Measurements from ENCODE around the gene NID1. TPM values are rescaled to one million over a fixed set of nuclear protein-coding genes. Genes with fewer than 3 reads are reported as not detected.

NID1 gene
- total RNA-seq, 1 experiment from 2014 or later = 48.5 TPM

- POLR2A ChIA-PET = no interaction called here
- intact Hi-C loops (cut with micrococcal nuclease; ENCODE audit: unreplicated experiment) = no loop called here
- H3K4me3 ChIP-seq (ENCODE audit: low read depth, low read length) = no peak overlapping the region
- no peak for DNase-seq
- CTCF ChIA-PET = no interaction called here
- Mint-ChIP-seq H3K4me3 (ENCODE audit: unreplicated experiment) (no peak overlapping the region), H3K4me1 (ENCODE audit: low read depth, unreplicated experiment) (no peaks in the 10 kb centered on the region), H3K36me3 (ENCODE audit: insufficient read depth, unreplicated experiment) (peaks cover 20% of the 10 kb centered on the region), H3K27ac (ENCODE audit: unreplicated experiment) (no peak overlapping the region), H3K9me3 (ENCODE audit: unreplicated experiment) (no peaks in the 10 kb centered on the region), H3K27me3 (ENCODE audit: insufficient read depth, unreplicated experiment) (no peaks in the 10 kb centered on the region)
- BruUV-seq (replicated peaks) = no TSS peak
- H3K36me3 ChIP-seq (ENCODE audit: control insufficient read depth, insufficient read depth, low read length) = no peaks in the 10 kb centered on the region
- no peak for TF ChIP-seq CTCF (IDR thresholded peaks at IDR 0.05; ENCODE audit: insufficient read depth in 1 of 2, low read depth in 1 of 2, low read length in 1 of 2, severe bottlenecking in 1 of 2, unreplicated experiment in 1 of 2)
- H3K27me3 ChIP-seq (replicated peaks; ENCODE audit: control insufficient read depth, insufficient read depth, low read length) = no peaks in the 10 kb centered on the region
- H3K9me3 ChIP-seq = peaks cover 4% of the 10 kb centered on the region; the same call in 1 of the 2 replicates
- peaks cover 6% of the 10 kb centered on the region; the same call in 1 of the 2 replicates for H3K4me1 ChIP-seq
Measured at GRCh38 chr1:236044341-236044740, 20.5 kb downstream of the NID1 start.

GRCh38 chr1:236041631-236042618 lies 23.0 kb downstream of the NID1 start:
- H3K36me3 Mint-ChIP-seq (ENCODE audit: insufficient read depth, unreplicated experiment) = peaks cover 20% of the 10 kb centered on the region
- H3K9me3 ChIP-seq = peaks cover 4% of the 10 kb centered on the region; the same call in 1 of the 2 replicates
- intact Hi-C loops (cut with micrococcal nuclease; ENCODE audit: unreplicated experiment) = no loop called here
- no peaks in the 10 kb centered on the region for H3K9me3 Mint-ChIP-seq (ENCODE audit: unreplicated experiment)
- no peak overlapping the region for H3K27ac Mint-ChIP-seq (ENCODE audit: unreplicated experiment)
- no peak overlapping the region for H3K4me3 Mint-ChIP-seq (ENCODE audit: unreplicated experiment)
- no peaks in the 10 kb centered on the region for H3K4me1 Mint-ChIP-seq (ENCODE audit: low read depth, unreplicated experiment)
- ChIA-PET POLR2A (no interaction called here), CTCF (no interaction called here)
- peaks cover 6% of the 10 kb centered on the region; the same call in 1 of the 2 replicates for H3K4me1 ChIP-seq
- BruUV-seq (replicated peaks) = no TSS peak
- H3K27me3 Mint-ChIP-seq (ENCODE audit: insufficient read depth, unreplicated experiment) = no peaks in the 10 kb centered on the region
- H3K4me3 ChIP-seq (ENCODE audit: low read depth, low read length) = no peak overlapping the region
- DNase-seq = no peak
- H3K27me3 ChIP-seq (replicated peaks; ENCODE audit: control insufficient read depth, insufficient read depth, low read length) = no peaks in the 10 kb centered on the region
- TF ChIP-seq CTCF (IDR thresholded peaks at IDR 0.05; ENCODE audit: insufficient read depth in 1 of 2, low read depth in 1 of 2, low read length in 1 of 2, severe bottlenecking in 1 of 2, unreplicated experiment in 1 of 2) = no peak
- no peaks in the 10 kb centered on the region for H3K36me3 ChIP-seq (ENCODE audit: control insufficient read depth, insufficient read depth, low read length)

GRCh38 chr1:236039740-236040685 lies 24.9 kb downstream of the NID1 start:
- BruUV-seq (replicated peaks) = no TSS peak
- TF ChIP-seq CTCF (IDR thresholded peaks at IDR 0.05; ENCODE audit: insufficient read depth in 1 of 2, low read depth in 1 of 2, low read length in 1 of 2, severe bottlenecking in 1 of 2, unreplicated experiment in 1 of 2) = no peak
- H3K27ac Mint-ChIP-seq (ENCODE audit: unreplicated experiment) = no peak overlapping the region

More at GRCh38 chr1:236039740-236040685, 24.9 kb downstream of the NID1 start:
- Histone ChIP-seq H3K4me3 (ENCODE audit: low read depth, low read length) (no peak overlapping the region), H3K9me3 (peaks cover 4% of the 10 kb centered on the region; the same call in 1 of the 2 replicates), H3K27me3 (replicated peaks; ENCODE audit: control insufficient read depth, insufficient read depth, low read length) (no peaks in the 10 kb centered on the region), H3K36me3 (ENCODE audit: control insufficient read depth, insufficient read depth, low read length) (no peaks in the 10 kb centered on the region), H3K4me1 (peaks cover 6% of the 10 kb centered on the region; the same call in 1 of the 2 replicates)
- CTCF ChIA-PET = no interaction called here
- H3K4me3 Mint-ChIP-seq (ENCODE audit: unreplicated experiment) = no peak overlapping the region
- no peaks in the 10 kb centered on the region for H3K4me1 Mint-ChIP-seq (ENCODE audit: low read depth, unreplicated experiment)
- no peaks in the 10 kb centered on the region for H3K27me3 Mint-ChIP-seq (ENCODE audit: insufficient read depth, unreplicated experiment)
- DNase-seq = peak in 1 of 2 experiments; percentile 20
- peaks cover 10% of the 10 kb centered on the region for H3K36me3 Mint-ChIP-seq (ENCODE audit: insufficient read depth, unreplicated experiment)
- intact Hi-C loops (cut with micrococcal nuclease; ENCODE audit: unreplicated experiment) = no loop called here
- POLR2A ChIA-PET = no interaction called here
- H3K9me3 Mint-ChIP-seq (ENCODE audit: unreplicated experiment) = no peaks in the 10 kb centered on the region

All from Caco-2 (cell line).